GM19025 (cell line): ENCODE measurements around the gene LCK.
A peak's percentile ranks its signal among the peaks of the same experiment; 100 is the strongest.

Experiments used
- ATAC-seq: cut with Tn5 transposase; IDR thresholded peaks from one replicate; pipeline ENCODE4 v1.9.1; 2021; ENCODE audit warnings: mild to moderate bottlenecking, low read depth, moderate library complexity; ENCODE audit not compliant: unreplicated experiment

The LCK gene

DNA sequence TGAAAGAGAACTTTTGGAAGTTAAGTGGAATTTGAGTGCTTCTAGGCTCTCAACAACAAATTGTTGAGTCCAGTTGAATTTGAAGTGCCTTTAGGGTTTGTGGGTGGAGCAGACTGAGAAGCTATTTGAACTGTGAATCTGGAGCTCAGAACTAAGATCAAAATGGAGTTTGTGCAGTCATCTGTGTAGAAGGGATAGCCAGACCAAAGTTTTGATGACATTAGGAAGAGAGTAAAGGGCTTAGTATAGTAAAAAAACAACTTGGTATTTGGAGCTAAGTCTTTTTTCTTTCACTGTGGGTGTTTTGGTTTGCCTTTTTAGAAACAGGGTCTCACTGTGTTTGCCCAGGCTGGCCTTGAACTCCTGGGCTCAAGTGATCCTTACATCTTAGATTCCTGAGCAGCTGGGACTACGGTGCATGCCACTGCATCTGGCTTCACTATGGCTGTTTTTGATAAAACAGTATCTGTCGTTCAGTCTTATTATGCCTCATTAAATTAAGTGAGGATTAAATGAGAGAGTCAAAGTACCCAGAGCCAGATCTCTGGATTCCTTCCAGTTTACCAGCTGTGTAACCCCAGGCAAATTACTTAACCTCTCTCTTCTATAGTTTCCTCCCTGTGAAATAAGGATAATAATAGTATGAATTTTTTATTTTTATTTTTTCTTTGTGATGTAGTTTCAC, 60.8 kb downstream of the LCK start:
- ATAC-seq: no peak

DNA sequence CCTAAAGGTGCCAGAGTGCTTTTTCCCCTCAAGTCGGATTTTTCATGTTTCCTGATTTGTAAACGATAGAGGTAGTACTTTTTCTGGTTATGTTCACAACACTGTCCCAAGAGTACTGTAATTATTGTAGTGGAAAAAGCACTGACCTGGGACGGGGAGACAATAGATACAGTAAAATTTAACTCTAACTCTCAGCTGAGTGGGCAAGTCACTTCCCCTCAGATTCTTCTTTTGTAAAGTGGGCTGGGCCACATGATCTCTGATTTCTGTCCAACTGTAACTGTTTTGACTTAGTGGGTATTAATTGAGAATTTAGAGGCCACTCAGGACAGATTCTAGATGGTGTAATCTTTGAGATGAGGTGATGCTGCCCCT, 65.8 kb downstream of the LCK start:
- no peak for ATAC-seq

DNA sequence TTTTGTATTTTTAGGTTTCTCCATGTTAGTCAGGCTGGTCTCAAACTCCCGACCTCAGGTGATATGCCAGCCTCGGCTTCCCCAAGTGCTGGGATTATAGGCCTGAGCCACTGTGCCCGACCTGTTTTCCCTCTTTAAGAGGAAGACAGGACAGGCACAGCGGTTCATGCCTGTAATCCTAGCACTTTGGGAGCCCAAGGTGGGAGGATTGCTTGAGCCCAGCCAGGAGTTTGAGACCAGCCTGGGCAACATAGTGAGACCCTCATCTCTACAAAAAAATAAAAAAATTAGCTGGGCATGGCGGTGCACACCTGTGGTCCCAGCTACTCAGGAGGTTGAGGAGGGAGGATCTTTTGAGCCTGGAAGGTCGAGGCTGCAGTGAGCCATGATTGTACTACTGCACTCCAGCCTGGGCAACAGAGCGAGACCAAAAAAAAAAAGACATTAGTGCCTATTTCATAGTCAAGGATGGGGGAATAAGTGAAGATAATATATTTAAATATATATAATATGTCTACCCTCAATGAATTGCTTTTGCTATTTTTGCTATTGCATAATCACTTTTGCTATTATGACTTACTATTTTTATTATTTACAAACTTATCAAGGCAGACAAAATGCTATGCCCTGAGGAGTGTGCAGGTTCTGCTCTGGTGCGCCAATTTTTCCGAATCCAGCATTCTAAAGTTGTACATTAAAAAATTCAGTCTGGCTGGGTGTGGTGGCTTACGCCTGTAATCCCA, 67.2 kb downstream of the LCK start:
- ATAC-seq: no peak

DNA sequence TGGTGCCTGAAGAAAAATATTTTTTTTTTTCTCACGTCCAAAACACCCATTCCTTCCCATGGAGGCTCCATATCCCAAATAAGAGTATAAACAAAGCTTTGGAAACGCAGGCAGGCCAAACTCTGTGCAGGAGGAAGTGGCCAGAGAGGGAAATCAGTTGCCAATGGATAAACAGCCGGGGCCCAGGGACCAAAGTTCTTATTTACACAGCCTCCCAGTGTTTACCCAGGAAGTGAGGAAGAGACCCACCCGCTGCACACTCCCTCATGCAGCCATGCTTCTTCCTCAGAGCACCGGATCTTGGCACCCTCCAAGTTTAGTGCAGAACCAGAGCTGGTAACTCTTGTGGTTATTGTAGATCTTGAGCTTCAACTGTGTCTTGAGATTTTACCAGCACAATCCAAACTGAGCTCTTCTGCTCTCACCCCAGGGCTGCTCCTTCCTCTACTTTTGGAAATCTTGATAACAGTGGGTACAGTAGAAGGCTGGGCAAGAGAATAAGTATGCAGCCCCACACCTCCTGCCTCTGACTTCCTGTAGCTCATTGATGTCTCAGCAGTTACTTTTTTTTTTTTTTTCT, 70.7 kb downstream of the LCK start:
- no peak for ATAC-seq

DNA sequence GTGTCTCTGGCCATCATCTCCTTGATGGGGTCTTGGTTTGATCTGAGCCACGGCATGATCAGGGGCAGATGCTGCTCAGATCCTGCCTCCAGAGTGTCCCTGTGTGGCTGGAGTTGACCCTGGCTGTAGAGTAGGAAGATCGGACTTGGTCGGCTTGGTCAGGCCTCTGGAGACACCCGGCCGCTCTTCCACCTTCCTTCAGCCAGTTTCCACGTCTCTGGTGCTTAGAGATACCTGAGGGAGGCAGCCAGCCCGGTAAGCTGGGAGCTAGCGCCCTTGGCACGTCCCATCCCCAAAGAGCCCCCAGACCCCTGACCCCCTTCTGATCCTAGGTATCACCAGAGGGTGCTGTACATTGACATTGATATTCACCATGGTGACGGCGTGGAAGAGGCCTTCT, 76.1 kb downstream of the LCK start:
- no peak for ATAC-seq

DNA sequence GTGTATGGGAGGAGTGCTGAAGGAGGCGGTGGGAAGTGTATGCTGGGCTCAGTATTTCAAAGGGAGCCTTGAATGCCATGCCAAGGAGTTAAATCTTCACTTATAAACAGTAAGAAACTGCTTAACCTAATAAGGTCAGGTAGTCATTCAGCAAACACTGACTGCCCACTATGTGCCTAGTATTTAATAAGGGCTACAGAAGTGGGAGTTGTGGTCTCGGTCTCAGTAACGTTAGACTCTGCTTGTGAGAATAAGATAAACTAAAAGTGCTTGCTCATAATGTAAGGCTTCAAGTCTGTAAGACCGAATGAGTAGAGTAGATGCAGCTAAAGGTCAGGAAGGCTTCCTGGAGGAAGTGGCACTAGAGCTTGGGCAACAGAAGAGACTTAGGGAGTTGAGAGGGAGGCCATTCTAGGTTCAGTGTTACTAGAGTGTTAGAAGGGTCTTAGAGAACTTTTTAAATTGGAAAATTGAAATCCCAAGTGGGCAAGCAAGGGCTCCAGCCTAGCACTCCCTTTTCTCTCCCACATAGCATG, 78.9 kb downstream of the LCK start:
- no peak for ATAC-seq

DNA sequence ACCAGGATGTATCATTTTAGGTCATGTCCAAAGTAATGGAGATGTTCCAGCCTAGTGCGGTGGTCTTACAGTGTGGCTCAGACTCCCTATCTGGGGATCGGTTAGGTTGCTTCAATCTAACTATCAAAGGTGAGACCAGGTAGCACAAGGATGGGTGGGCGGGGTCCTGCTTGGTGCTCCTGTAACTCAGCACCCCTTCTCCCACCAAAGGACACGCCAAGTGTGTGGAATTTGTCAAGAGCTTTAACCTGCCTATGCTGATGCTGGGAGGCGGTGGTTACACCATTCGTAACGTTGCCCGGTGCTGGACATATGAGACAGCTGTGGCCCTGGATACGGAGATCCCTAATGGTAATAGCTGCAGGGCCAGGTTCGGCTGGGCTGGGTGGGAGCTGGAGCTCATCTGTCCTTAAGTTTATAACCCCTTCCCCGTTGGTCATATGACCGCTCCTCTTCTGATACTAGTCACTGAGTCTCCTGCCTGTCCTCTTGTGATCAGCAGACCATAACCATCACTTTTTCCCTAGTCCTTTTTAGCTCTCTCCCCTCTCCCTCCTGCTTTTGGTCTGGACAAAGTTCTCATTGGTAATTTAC, 79.6 kb downstream of the LCK start:
- no peak for ATAC-seq

DNA sequence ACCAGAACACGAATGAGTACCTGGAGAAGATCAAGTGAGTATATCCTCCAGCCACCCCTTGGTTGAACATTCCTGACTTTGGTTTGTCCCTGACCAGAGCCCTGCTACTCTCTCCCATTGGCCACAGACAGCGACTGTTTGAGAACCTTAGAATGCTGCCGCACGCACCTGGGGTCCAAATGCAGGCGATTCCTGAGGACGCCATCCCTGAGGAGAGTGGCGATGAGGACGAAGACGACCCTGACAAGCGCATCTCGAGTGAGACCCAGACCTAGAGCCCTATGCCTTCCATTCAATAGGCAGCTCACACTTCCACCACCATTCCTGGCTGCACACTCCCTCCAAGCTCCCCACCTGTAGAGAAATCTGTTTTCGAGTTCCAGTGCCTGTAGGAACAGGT, 80.5 kb downstream of the LCK start:
- no peak for ATAC-seq

DNA sequence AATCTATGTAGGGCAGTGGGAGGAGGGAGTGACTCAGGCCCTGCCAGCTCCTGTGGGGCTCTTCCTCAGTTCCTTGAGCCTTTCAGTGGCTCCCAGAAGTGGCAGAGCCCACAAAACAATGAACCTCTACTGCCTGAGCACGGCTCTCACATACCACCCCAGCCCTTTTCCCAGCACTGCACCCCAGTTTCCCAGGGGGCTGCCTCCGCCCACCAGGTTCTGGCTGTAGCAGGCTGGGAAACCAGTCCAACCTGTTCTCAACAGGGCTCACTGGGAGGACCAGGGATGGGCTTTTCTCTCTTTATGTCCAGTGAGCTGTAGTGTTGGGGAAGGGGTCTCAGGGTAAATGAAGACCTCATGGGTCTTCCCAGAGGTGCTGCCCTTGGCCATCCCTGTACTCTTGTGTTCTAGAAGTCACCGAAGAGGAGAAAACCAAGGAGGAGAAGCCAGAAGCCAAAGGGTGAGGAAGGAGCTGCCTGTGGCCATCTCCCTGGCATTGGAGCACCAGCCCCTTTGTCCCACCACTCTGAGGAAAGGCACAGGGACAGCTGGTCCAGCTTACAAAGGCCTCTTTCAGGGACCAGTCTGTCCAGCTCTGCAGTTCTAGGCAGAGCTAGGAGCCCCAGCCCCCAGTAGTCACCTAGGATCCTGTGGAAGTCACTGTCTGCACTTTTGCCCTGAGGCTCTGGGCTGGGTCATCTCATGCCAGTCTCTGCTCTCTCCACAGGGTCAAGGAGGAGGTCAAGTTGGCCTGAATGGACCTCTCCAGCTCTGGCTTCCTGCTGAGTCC, 81.4 kb downstream of the LCK start:
- no peak for ATAC-seq

DNA sequence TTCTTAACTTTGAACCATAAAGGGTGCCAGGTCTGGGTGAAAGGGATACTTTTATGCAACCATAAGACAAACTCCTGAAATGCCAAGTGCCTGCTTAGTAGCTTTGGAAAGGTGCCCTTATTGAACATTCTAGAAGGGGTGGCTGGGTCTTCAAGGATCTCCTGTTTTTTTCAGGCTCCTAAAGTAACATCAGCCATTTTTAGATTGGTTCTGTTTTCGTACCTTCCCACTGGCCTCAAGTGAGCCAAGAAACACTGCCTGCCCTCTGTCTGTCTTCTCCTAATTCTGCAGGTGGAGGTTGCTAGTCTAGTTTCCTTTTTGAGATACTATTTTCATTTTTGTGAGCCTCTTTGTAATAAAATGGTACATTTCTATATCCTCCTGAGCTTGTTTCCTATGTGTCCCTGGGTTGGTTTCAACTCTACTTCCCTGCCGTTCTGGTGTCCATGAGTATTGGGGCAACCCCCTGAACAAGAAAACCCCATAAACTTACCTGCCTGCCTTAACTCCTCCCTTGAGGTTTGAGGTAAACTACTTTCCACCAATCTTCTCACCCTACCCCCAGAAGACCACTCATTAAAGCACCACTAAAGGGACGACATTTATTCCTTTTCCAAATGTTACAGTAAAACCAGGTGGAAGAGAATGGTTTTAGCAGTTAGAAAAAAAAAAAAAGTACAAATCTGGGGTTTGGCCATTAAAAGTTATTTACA, 82.3 kb downstream of the LCK start:
- no peak for ATAC-seq

DNA sequence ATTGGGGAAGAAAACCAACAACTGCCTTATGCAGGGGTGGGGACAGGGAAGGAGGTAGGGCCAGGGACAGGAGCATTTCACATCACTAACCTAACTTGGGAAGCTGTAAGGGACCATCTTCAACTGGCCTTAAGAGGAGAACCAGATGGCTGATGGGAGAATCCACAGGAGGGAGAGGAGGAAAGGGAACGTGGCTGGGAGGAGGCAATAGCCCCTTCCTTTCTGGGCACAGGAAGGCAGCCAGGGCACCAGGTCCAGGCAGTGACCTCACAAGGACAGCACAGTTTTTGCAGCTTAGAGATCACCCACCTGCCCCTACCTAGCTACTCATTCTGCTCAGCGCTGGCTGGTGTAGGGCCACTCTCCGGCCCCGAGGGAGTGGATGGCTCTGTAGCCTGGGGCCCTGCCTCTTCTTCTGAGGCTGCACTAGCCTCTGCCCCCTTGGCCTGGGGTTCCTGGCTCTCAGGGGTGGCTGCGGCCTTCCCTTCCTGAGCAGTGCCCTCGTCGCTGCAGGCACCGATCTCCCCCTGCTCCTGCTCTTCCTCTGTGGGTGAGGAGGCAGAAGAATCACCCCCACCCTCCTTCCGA, 83.3 kb downstream of the LCK start:
- ATAC-seq: no peak

DNA sequence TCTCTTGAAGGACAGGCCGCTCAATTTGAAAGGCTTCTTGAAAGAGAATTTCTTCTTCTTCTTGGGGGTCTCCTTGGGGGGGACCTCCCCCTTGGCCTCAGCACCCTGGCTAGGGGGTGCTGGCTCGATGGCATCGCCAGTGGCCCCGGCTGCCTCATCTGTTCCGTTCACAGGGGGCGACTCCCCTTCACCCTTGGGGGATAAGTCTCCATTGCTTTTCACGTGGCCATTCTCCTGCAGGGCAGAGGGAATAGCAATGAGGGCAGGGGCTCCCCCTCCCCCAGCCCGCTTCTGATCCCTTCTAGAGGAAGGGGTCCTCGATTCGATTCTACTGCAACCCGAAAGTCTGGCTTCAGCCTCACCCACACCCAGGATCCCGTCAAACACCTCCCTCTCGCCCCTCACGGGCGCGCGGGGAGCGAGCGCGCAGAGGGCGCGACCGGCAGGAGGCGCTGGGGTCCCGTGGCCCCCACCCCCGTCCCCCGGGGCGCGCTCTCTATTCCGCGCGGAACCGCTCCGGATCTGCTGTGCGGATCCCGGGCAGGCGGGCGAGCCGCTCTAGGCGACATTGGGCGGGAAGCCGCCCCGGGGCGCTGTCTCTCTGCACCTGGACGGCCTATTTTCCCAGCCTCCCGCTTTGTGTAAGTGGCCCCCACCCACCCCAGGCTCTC, 83.9 kb downstream of the LCK start:
- ATAC-seq: no peak

DNA sequence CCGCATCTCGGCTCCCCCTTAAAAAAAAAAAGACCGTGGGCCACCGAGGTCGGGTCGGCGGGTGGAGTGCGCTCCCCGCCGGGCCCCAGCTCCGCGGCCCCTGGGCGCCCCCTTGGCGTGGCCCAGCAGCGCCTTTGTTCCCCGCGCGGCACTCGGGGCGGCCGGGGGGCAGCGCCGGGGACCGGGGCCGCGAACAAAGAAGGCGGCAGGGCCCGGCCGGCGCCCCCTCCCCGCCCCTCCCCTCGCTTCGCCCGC, 84.4 kb downstream of the LCK start:
- ATAC-seq: peak; percentile 12
